Central memory CD8-positive, alpha-beta T cell (primary cell): ENCODE results near the gene GNL2.
"Not testable (repeated sequence)": the region's sequence is repeated elsewhere in the genome, so short reads cannot be mapped to it uniquely, and the experiment has no call there.

Source experiments
- ATAC-seq: fragments of 150-1000 bp; cut with Tn5 transposase; replicated peaks from 2 replicates; pipeline ENCODE4 v1.10.0; 2022; ENCODE audit warnings: mild to moderate bottlenecking, moderate FRiP score, moderate number of reproducible peaks; ENCODE audit not compliant: poor library complexity, severe bottlenecking; ENCODE audit errors: extremely low read depth
- DNase-seq, 2 donors: peaks; one replicate each; pipeline ENCODE4 v3.0.0; 2021; ENCODE audit warnings: low spot score in 2 of 2
- H3K27ac Mint-ChIP-seq: one replicate; pipeline ENCODE4 v1.8.0; 2022; ENCODE audit warnings: low read depth, mild to moderate bottlenecking, moderate library complexity, mixed read lengths
- H3K27me3 Mint-ChIP-seq: one replicate; pipeline ENCODE4 v1.8.0; 2022; ENCODE audit warnings: mixed read lengths
- H3K36me3 Mint-ChIP-seq: one replicate; pipeline ENCODE4 v1.8.0; 2022; ENCODE audit warnings: mild to moderate bottlenecking, moderate library complexity, mixed read lengths; ENCODE audit not compliant: insufficient read depth
- H3K4me1 Mint-ChIP-seq: one replicate; pipeline ENCODE4 v1.8.0; 2022; ENCODE audit warnings: mixed read lengths
- H3K4me3 Mint-ChIP-seq: one replicate; pipeline ENCODE4 v1.8.0; 2022; ENCODE audit warnings: mild to moderate bottlenecking, moderate library complexity, mixed read lengths
- H3K9me3 Mint-ChIP-seq: one replicate; pipeline ENCODE4 v1.8.0; 2022; ENCODE audit warnings: mixed read lengths

GNL2 gene

DNA sequence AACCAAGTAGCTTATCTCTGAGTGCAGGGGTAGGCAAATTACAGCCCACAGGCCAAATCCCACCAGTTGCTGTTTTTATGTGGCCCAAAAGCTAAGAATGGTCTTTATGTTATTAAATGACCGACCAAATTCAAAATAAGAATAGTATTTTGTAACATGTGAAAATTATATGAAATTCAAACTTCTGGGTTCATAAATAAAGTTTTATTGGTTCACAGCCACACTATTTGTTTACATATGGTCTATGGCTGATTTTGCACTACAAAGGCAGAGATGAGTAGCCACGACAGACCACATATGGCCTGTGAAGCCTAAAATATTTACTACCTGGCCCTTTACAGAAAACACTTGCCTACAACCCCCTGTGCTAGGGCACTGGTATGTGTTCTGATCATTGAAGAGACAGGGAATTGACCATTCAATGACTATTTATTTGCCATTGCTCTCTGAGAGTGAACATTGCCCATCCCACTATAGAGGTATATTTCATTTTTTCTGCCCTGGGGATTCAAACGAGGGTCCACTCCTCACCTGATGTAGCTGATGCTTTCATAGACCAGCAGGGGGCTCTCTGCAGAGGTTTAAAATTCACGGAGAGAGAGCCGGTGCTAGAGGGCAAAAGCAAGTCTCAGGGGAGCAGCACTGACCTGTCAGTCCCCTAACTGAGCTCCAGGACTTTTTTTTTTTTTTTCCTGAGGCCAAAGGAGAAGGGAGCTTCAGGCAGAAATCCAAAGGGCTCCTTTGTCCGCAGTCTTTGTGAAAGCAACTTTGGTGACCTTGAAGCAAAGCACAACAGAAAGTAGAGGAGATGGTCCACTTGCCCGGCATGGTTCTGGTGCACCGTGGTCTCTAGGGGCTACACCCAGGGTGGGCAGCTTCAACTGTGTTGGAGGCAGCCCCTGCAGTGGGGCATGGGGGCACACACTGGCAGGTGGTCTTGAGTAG lies 7.3 kb upstream of the GNL2 start:
- H3K9me3 Mint-ChIP-seq: no peaks in the 10 kb centered on the region
- H3K4me1 Mint-ChIP-seq: peaks cover 5% of the 10 kb centered on the region
- no peak overlapping the region for H3K27ac Mint-ChIP-seq
- H3K4me3 Mint-ChIP-seq: no peak overlapping the region
- no peak for ATAC-seq
- DNase-seq: peak in 1 of 2 donors; percentile 10
- H3K27me3 Mint-ChIP-seq: peaks cover 23% of the 10 kb centered on the region
- no peaks in the 10 kb centered on the region for H3K36me3 Mint-ChIP-seq

DNA sequence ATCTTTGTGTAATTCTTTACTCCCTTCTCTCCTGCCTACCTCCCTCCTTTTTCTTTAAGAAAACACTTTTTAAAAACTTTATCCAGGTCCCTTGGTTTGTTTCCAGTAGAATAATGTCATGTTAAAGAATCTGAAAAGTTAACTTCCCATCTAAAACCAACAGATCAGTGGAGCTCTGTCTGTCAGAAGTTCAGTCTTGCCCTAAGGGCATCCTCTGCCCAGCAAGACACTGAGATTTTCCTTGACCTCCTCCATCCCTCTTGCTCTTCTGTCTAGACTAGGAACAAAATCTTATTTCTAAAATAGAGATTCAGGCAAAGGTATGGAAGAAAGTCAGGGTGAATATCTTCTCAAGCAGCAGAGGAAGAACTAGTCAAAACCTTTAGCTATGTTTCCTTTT lies 5.7 kb upstream of the GNL2 start:
- DNase-seq (no peak), ATAC-seq (no peak)
- Mint-ChIP-seq H3K36me3 (no peaks in the 10 kb centered on the region), H3K9me3 (no peaks in the 10 kb centered on the region), H3K4me3 (no peak overlapping the region), H3K27me3 (peaks cover 23% of the 10 kb centered on the region), H3K27ac (no peak overlapping the region), H3K4me1 (peaks cover 7% of the 10 kb centered on the region)

DNA sequence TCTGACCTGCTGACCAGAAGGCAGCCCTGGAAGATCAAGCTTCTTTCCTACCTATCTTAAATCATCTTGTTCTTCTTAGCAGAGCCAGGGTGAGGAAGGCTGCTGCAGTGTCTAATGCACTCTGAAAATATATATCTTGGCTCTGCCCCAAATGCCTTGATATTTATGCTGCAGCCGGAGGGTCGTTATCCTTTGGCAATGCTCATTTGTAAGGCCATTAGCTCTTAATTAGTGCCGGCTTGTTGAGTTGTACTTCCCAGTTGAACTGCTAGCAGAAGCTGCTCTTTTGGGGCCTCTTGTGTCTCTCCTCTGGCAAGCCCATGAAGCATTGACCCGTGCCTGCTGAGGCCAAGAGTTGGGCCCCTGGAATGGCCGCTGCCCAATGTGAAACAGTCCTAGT lies 4.2 kb upstream of the GNL2 start:
- H3K4me1 Mint-ChIP-seq: peaks cover 22% of the 10 kb centered on the region
- peaks cover 10% of the 10 kb centered on the region for H3K36me3 Mint-ChIP-seq
- ATAC-seq (no peak), DNase-seq (no peak)
- peaks cover 20% of the 10 kb centered on the region for H3K27me3 Mint-ChIP-seq
- H3K4me3 Mint-ChIP-seq: no peak overlapping the region
- no peaks in the 10 kb centered on the region for H3K9me3 Mint-ChIP-seq
- no peak overlapping the region for H3K27ac Mint-ChIP-seq

DNA sequence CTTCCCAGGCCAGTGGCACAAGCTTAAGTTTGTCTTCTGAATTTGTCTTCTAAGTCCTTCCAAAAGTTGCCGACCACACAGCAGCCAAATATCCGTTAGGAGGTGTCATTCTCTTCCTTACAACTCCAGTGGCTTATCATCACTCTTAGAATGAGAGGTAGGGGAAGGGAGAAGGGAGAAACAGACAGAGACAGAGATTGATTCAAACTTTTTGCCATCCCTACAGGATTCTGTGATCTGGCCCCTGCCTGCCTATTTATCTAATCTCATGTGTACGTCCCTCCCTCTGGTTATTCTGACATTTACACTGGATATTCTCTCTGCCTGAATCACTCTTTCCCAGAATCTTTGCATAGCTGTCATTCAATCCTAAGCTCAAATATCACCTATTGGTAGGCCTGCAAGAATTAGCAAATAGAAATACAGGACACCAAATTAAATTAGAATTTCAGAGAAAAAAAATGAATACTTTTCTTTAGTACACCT lies 488 bp upstream of the GNL2 start:
- Mint-ChIP-seq H3K27ac (peak overlapping the region; percentile 97), H3K4me3 (peak overlapping the region; percentile 97)
- ATAC-seq: no peak

DNA sequence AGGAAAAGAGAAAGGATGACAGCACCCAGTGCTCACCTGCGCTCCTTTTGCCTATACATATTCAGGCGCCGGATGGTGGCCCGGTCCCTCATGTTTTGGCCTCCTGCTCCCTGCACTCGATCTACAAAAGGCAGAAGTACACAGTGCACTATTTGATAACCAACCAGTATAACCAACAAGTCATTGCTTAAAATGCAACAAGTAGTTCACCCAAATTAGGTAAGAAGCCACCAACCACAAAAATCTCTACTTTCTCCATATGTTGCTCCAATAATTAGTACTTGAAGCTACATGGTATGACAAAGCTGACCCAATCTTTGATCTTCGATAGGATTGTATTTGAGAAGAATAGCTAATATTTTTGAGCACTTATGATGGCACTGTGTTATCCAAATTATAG lies 2.0 kb downstream of the GNL2 start:
- H3K36me3 Mint-ChIP-seq: peaks cover 40% of the 10 kb centered on the region
- H3K27me3 Mint-ChIP-seq: no peaks in the 10 kb centered on the region
- DNase-seq: no peak
- H3K27ac Mint-ChIP-seq: no peak overlapping the region
- no peak for ATAC-seq
- no peaks in the 10 kb centered on the region for H3K9me3 Mint-ChIP-seq
- H3K4me3 Mint-ChIP-seq: no peak overlapping the region
- peaks cover 25% of the 10 kb centered on the region for H3K4me1 Mint-ChIP-seq

More for the DNA sequence above, 488 bp upstream of the GNL2 start:
- Mint-ChIP-seq H3K4me1 (peaks cover 21% of the 10 kb centered on the region), H3K36me3 (peaks cover 20% of the 10 kb centered on the region), H3K27me3 (no peaks in the 10 kb centered on the region), H3K9me3 (no peaks in the 10 kb centered on the region)
- DNase-seq: no peak

DNA sequence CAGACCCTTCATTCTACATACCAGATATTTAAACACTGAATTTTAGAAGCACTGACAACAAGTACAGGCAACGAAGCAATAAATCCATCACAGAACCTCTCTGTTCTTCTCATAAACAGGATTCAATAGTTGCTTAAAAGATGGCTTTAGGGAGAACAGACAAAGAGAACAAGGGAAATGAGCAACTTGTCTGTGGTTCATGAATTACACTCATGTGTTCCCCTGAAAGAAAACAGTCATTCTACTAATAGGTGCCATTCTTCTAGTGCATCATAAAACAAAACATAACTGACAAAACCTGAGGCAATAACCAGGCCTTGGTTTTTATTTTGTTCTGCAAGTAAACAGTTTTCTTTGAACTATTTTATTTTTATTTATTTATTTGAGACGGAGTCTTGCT lies 6.8 kb downstream of the GNL2 start:
- Mint-ChIP-seq H3K27me3 (no peaks in the 10 kb centered on the region), H3K9me3 (no peaks in the 10 kb centered on the region), H3K4me1 (peaks cover 4% of the 10 kb centered on the region), H3K27ac (no peak overlapping the region), H3K4me3 (no peak overlapping the region), H3K36me3 (peaks cover 68% of the 10 kb centered on the region)
- ATAC-seq: no peak
- no peak for DNase-seq

DNA sequence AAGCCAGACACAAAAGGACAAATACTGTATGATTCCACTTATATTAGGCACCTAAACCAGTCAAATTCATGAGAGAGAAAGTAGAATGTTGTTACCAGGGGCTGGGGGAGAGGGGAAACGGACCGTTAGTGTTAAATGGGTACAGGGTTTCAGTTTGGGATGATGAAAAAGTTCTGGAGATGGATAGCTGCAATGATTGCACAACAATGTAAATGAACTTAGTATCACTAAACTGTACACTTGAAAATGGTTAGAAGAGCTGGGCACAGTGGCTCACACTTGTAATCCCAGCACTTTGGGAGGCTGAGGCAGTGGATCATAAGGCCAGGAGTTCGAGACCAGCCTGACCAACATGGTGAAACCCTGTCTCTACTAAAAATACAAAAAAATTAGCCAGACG lies 11.2 kb downstream of the GNL2 start:
- H3K9me3 Mint-ChIP-seq, H3K4me1 Mint-ChIP-seq, H3K27ac Mint-ChIP-seq, ATAC-seq, H3K4me3 Mint-ChIP-seq, H3K27me3 Mint-ChIP-seq, DNase-seq: not testable (repeated sequence)
- peaks cover 82% of the 10 kb centered on the region for H3K36me3 Mint-ChIP-seq

DNA sequence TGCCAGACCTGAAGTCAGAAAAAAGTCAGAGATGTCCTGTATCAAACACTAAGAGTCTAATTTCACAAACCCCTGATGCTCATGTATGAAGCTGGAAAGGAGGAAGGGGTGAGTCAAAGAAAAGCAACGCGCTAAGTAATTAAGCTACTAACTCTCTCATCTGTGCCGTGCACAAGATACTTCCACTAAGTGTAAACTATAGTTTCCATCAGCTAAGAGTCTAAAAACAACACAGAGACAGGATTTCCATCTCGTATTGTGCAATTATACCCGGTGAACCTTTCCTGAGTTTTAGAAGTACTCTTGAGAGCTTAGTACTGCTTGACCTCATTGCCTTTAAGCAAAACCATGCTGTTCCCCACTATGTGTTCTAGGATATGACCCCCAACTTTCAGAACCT lies 20.0 kb downstream of the GNL2 start:
- H3K36me3 Mint-ChIP-seq: peaks cover 65% of the 10 kb centered on the region
- DNase-seq (no peak), ATAC-seq (no peak)
- H3K27me3 Mint-ChIP-seq: no peaks in the 10 kb centered on the region
- no peak overlapping the region for H3K4me3 Mint-ChIP-seq
- H3K4me1 Mint-ChIP-seq: no peaks in the 10 kb centered on the region
- no peak overlapping the region for H3K27ac Mint-ChIP-seq
- no peaks in the 10 kb centered on the region for H3K9me3 Mint-ChIP-seq

DNA sequence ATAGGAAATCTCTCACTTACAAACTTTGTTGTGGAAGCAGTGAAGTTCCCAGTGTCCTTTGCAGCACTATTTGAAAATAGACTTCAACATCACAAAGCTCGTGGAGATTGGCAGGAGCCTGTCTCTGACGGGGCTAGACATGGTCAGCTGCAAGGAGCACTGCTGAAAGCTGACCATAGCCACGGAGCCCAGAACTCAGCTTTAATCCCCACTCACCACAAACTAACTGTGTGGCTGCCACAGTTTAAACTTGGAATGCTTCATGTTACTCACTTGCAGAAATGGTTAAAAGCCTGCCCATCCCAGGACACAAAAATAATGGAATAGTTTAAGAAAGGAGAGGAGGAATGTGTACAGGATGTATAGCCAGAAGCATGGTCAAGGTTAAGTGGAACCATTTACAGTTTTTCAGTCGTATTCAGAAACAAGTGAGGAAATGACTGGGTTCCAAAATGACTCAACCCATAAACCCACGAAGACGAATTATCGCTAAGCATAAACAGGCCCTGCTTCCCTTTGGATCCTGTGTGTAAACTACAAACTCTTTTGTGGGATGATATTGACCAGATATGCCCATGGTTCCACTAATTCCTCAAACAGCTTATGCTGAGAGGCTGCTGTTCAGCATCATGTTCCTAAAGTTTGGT lies 20.8 kb downstream of the GNL2 start:
- H3K4me1 Mint-ChIP-seq: no peaks in the 10 kb centered on the region
- DNase-seq: no peak
- H3K4me3 Mint-ChIP-seq: no peak overlapping the region
- no peaks in the 10 kb centered on the region for H3K9me3 Mint-ChIP-seq
- H3K27me3 Mint-ChIP-seq: no peaks in the 10 kb centered on the region
- no peak overlapping the region for H3K27ac Mint-ChIP-seq
- ATAC-seq: no peak
- peaks cover 61% of the 10 kb centered on the region for H3K36me3 Mint-ChIP-seq

DNA sequence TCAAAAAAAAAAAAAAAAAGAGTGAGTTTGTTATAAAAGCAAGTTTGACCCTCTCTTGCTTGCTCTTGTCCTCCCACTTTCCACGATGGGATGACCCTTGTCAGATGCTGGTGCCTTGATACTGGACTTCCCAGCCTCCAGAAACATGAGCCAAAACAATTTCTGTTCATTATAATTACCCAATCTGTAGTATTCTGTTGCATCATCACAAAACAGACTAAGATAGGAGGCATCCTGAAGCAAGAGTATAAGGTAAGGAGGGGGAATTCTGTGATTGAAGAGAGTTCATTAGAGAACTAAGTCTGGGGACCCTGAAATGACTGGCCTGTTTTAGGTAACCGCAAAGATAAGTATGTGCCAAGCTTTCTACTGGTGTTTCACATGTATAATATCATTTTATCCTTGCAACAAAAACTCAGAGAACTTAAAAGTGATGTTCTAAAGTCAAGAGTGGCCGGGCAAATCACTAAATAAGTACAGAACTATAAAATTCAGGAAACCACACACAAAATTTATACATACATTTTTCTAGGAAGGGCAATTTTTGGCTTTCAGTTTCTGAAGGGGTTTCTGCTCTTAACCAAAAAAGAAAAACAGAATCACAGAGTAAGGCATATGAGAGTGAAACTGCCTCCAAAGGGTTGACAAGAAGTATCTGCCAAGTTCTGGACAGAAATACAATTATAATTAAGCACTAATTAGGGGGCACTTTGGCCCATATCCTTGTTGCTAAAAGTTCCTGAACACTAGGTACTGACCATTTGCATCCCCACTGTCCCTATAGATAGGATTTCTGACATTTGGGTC lies 25.0 kb downstream of the GNL2 start:
- ATAC-seq (no peak), DNase-seq (no peak)
- Mint-ChIP-seq H3K27ac (no peak overlapping the region), H3K9me3 (no peaks in the 10 kb centered on the region), H3K4me1 (no peaks in the 10 kb centered on the region), H3K27me3 (no peaks in the 10 kb centered on the region), H3K36me3 (peaks cover 66% of the 10 kb centered on the region), H3K4me3 (no peak overlapping the region)

DNA sequence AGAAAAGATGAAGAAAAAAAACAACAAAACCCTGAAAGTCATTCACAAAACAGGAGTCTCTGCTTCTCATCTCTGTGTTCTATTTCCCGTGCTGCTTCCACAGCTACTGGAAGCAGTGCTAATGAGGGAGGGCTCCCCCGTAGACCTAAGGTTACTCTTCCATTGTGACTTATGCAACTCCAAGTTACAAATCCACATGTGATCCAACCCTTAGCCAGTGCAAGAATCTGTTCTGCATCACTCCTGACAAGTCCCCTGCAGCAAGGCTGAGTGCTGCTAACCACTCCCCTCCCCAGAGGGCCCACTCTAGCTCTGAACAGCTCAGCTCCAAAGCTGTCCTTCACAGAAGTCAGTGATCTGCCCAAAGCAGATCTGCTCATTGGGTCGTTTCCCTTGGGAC lies 28.7 kb downstream of the GNL2 start:
- H3K36me3 Mint-ChIP-seq: peaks cover 45% of the 10 kb centered on the region
- no peaks in the 10 kb centered on the region for H3K4me1 Mint-ChIP-seq
- H3K4me3 Mint-ChIP-seq: no peak overlapping the region
- no peak for ATAC-seq
- H3K27me3 Mint-ChIP-seq: no peaks in the 10 kb centered on the region
- no peaks in the 10 kb centered on the region for H3K9me3 Mint-ChIP-seq
- peak overlapping the region; percentile 41 for H3K27ac Mint-ChIP-seq
- DNase-seq: no peak

DNA sequence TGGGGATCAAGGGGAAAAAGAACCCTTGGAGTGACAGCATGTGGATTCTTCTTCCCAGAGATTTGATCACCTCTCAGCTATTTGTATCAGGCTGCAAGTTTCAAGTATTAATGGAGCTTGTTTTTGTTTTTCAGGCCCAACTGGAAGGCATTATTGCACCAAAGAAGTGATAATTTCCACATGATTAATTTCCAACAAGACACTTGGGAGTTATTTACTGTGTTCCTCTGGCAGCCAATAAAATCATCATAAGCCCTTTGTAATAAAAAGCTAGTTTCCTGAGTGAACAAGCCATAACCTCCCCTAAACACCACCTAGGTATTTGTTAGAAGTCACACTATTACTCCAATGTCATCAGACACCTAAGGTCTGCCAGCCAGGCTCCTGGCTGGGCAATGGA lies 30.8 kb downstream of the GNL2 start:
- ATAC-seq (no peak), DNase-seq (no peak)
- no peaks in the 10 kb centered on the region for H3K27me3 Mint-ChIP-seq
- peaks cover 37% of the 10 kb centered on the region for H3K36me3 Mint-ChIP-seq
- H3K4me3 Mint-ChIP-seq: no peak overlapping the region
- no peaks in the 10 kb centered on the region for H3K9me3 Mint-ChIP-seq
- H3K27ac Mint-ChIP-seq: no peak overlapping the region
- no peaks in the 10 kb centered on the region for H3K4me1 Mint-ChIP-seq
